ENCODE measurements around the gene CSH2.

DNA sequence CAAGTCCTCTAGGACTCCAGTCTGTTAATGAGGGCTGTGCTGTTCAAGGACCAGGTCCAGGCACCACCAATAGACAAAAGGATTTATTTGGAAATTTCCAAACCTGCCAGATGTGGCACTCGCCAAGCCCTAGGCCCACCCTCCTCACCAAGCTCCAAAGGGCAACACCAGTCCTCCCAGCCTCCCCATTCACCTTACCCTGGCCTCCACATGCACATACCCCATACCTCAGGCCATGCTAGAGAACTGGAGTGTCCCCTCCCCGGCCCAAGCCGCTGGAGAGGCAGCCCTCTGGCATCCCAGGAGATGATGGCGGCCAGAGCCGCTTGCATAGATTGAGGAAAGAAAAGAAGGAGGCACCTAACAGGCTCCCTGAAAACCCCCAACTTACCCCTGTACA is 41.5 kb downstream of the CSH2 start:
- TF ChIP-seq, protein P1, sequence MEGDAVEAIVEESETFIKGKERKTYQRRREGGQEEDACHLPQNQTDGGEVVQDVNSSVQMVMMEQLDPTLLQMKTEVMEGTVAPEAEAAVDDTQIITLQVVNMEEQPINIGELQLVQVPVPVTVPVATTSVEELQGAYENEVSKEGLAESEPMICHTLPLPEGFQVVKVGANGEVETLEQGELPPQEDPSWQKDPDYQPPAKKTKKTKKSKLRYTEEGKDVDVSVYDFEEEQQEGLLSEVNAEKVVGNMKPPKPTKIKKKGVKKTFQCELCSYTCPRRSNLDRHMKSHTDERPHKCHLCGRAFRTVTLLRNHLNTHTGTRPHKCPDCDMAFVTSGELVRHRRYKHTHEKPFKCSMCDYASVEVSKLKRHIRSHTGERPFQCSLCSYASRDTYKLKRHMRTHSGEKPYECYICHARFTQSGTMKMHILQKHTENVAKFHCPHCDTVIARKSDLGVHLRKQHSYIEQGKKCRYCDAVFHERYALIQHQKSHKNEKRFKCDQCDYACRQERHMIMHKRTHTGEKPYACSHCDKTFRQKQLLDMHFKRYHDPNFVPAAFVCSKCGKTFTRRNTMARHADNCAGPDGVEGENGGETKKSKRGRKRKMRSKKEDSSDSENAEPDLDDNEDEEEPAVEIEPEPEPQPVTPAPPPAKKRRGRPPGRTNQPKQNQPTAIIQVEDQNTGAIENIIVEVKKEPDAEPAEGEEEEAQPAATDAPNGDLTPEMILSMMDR (IDR thresholded peaks at IDR 0.05): no peak
- TF ChIP-seq POLR2A (IDR thresholded peaks at IDR 0.05): no peak
